ENCODE measurements around the gene GRID2. TPM values are rescaled to one million over a fixed set of nuclear protein-coding genes. Genes with fewer than 3 reads are reported as not detected.

Gene GRID2
- total and polyA plus RNA-seq, 8 donors, result 6.4 TPM; not detected in 7

DNA sequence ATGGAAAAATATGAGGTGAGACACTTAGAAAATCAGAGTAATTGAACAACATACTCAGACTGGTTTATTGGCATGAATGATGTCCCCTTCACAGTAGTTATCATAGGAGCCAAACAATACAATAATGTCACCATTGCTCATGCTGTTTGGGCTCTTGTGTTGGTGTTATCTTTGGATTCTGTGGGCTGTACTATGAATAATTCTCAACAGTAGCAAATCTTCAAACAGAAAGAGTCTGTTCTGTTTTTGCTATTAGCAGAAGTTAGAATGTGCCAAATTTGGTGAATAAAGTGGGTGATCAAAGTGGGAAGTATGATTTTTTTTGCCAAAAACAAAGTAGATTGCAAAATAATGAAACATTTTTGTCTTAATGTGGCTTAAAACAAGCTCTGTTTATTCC lies 58.3 kb downstream of the GRID2 start:
- intact Hi-C loops (cut with DNase I; ENCODE audit: low total_unique reads), result no loop called here
- TF ChIP-seq POLR2AphosphoS5 (IDR thresholded peaks at IDR 0.05) (no peak), EP300 (IDR thresholded peaks at IDR 0.05) (no peak), POLR2A (IDR thresholded peaks at IDR 0.05) (no peak)
- TF ChIP-seq, protein P1, sequence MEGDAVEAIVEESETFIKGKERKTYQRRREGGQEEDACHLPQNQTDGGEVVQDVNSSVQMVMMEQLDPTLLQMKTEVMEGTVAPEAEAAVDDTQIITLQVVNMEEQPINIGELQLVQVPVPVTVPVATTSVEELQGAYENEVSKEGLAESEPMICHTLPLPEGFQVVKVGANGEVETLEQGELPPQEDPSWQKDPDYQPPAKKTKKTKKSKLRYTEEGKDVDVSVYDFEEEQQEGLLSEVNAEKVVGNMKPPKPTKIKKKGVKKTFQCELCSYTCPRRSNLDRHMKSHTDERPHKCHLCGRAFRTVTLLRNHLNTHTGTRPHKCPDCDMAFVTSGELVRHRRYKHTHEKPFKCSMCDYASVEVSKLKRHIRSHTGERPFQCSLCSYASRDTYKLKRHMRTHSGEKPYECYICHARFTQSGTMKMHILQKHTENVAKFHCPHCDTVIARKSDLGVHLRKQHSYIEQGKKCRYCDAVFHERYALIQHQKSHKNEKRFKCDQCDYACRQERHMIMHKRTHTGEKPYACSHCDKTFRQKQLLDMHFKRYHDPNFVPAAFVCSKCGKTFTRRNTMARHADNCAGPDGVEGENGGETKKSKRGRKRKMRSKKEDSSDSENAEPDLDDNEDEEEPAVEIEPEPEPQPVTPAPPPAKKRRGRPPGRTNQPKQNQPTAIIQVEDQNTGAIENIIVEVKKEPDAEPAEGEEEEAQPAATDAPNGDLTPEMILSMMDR (IDR thresholded peaks at IDR 0.05), result no peak
- Histone ChIP-seq H3K27ac (no peak overlapping the region), H3K4me3 (no peak overlapping the region), H3K9me3 (no peaks in the 10 kb centered on the region), H3K27me3 (no peaks in the 10 kb centered on the region), H3K36me3 (no peaks in the 10 kb centered on the region), H3K4me1 (peaks cover 0 to 11% (median 0%) of the 10 kb centered on the region in 4 donors)
- no peak for DNase-seq

DNA sequence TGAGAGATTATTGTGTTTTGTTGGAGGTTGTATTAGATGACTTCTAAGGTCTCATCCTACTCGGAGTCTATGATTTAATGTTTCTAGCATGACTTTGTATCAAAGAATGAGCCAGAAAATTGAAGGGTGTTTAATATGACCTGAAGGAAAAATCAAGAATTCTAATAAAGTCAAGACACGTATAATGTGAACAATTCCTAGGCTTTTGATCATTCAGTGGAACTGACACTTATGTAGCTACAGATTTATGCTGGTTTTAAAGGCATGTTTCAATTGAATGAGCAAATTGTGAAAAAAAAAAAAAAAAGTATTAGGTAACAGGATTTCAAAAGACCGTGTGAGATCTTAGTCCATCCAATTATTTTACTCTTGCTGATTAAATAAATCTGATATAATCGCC lies 64.9 kb downstream of the GRID2 start:
- no peak for DNase-seq
- H3K9me3 ChIP-seq, result no peaks in the 10 kb centered on the region
- WGBS, 5 donors, result 85 to 91% (median 88%) methylated on average over 4 of the region's 4 CpGs
- no peaks in the 10 kb centered on the region for H3K4me1 ChIP-seq
- no peak overlapping the region for H3K4me3 ChIP-seq
- no peak for TF ChIP-seq POLR2A (IDR thresholded peaks at IDR 0.05)
- TF ChIP-seq POLR2AphosphoS5 (IDR thresholded peaks at IDR 0.05), result no peak
- H3K27ac ChIP-seq, result no peak overlapping the region
- no peaks in the 10 kb centered on the region for H3K27me3 ChIP-seq
- no peaks in the 10 kb centered on the region for H3K36me3 ChIP-seq
- intact Hi-C loops (cut with DNase I; ENCODE audit: low total_unique reads), result no loop called here

DNA sequence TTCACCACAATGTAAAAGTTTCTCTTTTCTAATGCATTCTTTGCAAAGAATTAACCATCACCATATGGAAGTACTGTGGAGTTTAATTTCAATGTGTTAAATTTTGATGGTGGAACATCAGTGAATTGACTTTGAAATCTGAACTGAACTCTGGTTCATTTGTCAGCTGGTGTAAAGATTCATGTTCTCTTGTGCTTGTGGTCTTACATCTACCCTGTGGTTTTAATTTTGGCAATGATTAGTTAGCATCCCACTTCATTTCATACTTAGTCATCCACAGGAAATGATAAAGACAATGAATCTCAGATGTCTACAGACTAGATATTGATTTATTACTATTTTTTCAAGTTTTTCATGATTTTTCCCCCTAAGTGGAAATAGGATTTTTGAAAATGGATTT lies 77.8 kb downstream of the GRID2 start:
- Histone ChIP-seq H3K27me3 (no peaks in the 10 kb centered on the region), H3K4me1 (no peaks in the 10 kb centered on the region), H3K36me3 (no peaks in the 10 kb centered on the region), H3K9me3 (peaks cover 0 to 6% (median 0%) of the 10 kb centered on the region in 4 donors), H3K4me3 (no peak overlapping the region), H3K27ac (no peak overlapping the region)
- intact Hi-C loops (cut with DNase I; ENCODE audit: low total_unique reads), result no loop called here
- no peak for DNase-seq
- TF ChIP-seq, protein P1 (IDR thresholded peaks at IDR 0.05), result no peak
- TF ChIP-seq POLR2AphosphoS5 (IDR thresholded peaks at IDR 0.05) (no peak), POLR2A (IDR thresholded peaks at IDR 0.05) (no peak), EP300 (IDR thresholded peaks at IDR 0.05) (no peak)

DNA sequence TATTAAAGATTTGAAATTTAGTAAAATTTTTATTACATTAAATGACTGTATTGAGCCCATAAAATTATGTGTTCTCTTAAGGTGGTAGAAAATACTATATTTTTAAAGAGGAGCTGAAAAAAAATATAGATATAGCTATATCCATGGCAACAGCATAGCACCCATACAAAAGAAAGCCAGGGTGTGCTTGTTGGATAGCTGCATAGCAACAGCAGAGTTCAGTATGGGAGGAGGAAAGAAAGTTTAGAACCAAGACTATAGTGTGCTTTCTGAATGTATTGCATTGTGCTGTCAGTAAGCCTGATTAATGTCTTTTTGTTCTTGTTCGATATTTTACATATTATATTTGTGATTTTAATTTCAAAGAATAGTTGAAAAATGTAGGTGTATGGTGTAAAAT lies 78.4 kb downstream of the GRID2 start:
- Histone ChIP-seq H3K9me3 (peaks cover 0 to under 1% (median 0%) of the 10 kb centered on the region in 4 donors), H3K4me3 (no peak overlapping the region), H3K27me3 (no peaks in the 10 kb centered on the region), H3K27ac (no peak overlapping the region), H3K36me3 (no peaks in the 10 kb centered on the region), H3K4me1 (no peaks in the 10 kb centered on the region)
- 87 to 97% (median 94%) methylated on average over 1 of the region's 1 CpG for WGBS, 5 donors
- no peak for DNase-seq
- intact Hi-C loops (cut with DNase I; ENCODE audit: low total_unique reads), result no loop called here
- TF ChIP-seq, protein P1 (IDR thresholded peaks at IDR 0.05), result no peak
- TF ChIP-seq POLR2A (IDR thresholded peaks at IDR 0.05) (no peak), EP300 (IDR thresholded peaks at IDR 0.05) (no peak), POLR2AphosphoS5 (IDR thresholded peaks at IDR 0.05) (no peak)

DNA sequence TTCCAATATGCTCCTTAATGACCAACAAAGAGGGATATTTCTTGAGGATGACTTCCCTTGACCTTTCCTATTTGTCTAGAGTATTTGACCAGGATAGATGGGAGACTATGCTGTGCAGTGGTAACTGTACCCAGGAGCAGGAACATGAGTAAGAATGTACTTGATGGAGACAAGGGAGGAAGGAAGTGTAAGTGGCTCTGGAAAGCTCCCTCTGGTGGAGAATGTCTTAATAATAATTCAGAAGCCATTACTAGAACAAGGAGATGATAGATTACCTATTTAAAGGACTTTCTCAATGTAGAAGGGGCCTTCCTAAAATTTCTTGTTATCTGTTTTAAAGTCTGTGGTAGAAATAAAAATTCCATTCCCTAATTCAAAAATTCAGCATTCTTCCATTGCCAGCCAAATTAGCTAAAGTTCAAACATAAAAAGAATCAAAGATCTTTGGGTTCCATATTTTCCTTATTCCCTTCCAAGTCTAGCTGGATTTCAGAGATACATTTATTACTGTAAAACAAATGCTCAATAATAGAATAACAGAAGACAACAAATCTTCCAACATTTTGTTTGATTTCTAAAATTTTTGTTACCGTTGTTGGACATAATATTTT lies 83.8 kb downstream of the GRID2 start:
- H3K27me3 ChIP-seq, result no peaks in the 10 kb centered on the region
- WGBS, 5 donors, result 88 to 99% (median 96%) methylated on average over 1 of the region's 1 CpG
- TF ChIP-seq, protein P1 (IDR thresholded peaks at IDR 0.05), result peak in 3 of 7 experiments; percentile 33 to 42 (median 34)
- TF ChIP-seq POLR2AphosphoS5 (IDR thresholded peaks at IDR 0.05) (no peak), EP300 (IDR thresholded peaks at IDR 0.05) (no peak)
- DNase-seq, result peak in 1 of 2 donors; percentile 59
- H3K27ac ChIP-seq, result no peak overlapping the region
- H3K4me3 ChIP-seq, result no peak overlapping the region
- intact Hi-C loops (cut with DNase I; ENCODE audit: low total_unique reads), result no loop called here
- no peaks in the 10 kb centered on the region for H3K9me3 ChIP-seq
- H3K36me3 ChIP-seq, result no peaks in the 10 kb centered on the region
- H3K4me1 ChIP-seq, result no peaks in the 10 kb centered on the region

Data from stomach (tissue), 9 donors.